ENCODE data around the gene RAD51B.

DNA sequence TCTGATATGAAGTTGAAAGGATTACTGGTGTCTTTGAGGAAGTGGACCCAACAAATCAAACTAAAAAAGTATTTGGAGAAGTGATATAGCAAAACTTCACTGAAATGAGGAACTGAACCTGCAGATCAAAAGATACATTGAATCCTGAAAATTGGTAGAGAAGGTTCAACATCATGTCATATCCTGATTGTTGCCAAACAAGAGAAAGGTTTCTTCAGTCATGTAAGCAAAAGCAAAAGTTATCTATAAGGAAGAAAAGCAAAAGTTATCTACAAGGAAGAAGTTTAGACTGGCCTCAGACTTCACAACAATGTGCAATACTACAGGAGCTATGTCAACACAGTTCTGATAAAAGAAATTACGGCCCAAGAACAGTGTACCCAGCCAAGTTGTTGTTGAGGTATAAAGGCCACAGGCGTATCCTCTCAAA lies 142.7 kb downstream of the RAD51B start:
- TF ChIP-seq, protein P1, sequence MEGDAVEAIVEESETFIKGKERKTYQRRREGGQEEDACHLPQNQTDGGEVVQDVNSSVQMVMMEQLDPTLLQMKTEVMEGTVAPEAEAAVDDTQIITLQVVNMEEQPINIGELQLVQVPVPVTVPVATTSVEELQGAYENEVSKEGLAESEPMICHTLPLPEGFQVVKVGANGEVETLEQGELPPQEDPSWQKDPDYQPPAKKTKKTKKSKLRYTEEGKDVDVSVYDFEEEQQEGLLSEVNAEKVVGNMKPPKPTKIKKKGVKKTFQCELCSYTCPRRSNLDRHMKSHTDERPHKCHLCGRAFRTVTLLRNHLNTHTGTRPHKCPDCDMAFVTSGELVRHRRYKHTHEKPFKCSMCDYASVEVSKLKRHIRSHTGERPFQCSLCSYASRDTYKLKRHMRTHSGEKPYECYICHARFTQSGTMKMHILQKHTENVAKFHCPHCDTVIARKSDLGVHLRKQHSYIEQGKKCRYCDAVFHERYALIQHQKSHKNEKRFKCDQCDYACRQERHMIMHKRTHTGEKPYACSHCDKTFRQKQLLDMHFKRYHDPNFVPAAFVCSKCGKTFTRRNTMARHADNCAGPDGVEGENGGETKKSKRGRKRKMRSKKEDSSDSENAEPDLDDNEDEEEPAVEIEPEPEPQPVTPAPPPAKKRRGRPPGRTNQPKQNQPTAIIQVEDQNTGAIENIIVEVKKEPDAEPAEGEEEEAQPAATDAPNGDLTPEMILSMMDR (optimal IDR thresholded peaks at IDR 0.05 in 1 of 3, IDR thresholded peaks at IDR 0.05 in 1 of 3, conservative IDR thresholded peaks at IDR 0.05 in 1 of 3; ENCODE audit: extremely low read depth in 1 of 3, insufficient read depth in 2 of 3, low read length in 3 of 3) = no peak
- no peak for TF ChIP-seq EZH2 (IDR thresholded peaks at IDR 0.05; ENCODE audit: low read length)

Data from keratinocyte (primary cell).